ENCODE data around the gene PRDM15.

- TF ChIP-seq EZH2 (IDR thresholded peaks at IDR 0.05) (no peak), CTCF (IDR thresholded peaks at IDR 0.05 in 2 of 3, conservative IDR thresholded peaks at IDR 0.05 in 1 of 3; ENCODE audit: borderline replicate concordance in 1 of 3, insufficient read depth in 1 of 3, low read depth in 2 of 3, low read length in 2 of 3) (no peak), CEBPB (IDR thresholded peaks at IDR 0.05; ENCODE audit: low read depth) (no peak), ELF1 (IDR thresholded peaks at IDR 0.05; ENCODE audit: borderline replicate concordance, low read depth) (no peak), REST (IDR thresholded peaks at IDR 0.05; ENCODE audit: low read depth) (no peak), ZBTB33 (IDR thresholded peaks at IDR 0.05; ENCODE audit: extremely low read depth, insufficient replicate concordance, low read length) (no peak), YY1 (IDR thresholded peaks at IDR 0.05; ENCODE audit: extremely low read depth, insufficient replicate concordance, low read depth, low read length) (no peak), POLR2A (IDR thresholded peaks at IDR 0.05; ENCODE audit: borderline replicate concordance, extremely low read depth, insufficient read depth, insufficient read length) (no peak), CBX3 (IDR thresholded peaks at IDR 0.05; ENCODE audit: low read depth) (no peak), TCF7L2 (IDR thresholded peaks at IDR 0.05; ENCODE audit: borderline replicate concordance, extremely low read depth, insufficient read depth, insufficient read length) (no peak), POLR2AphosphoS5 (IDR thresholded peaks at IDR 0.05; ENCODE audit: low read depth, low read length) (no peak), JUND (IDR thresholded peaks at IDR 0.05) (no peak), EGR1 (IDR thresholded peaks at IDR 0.05; ENCODE audit: low read depth) (no peak)
Observed at GRCh38 chr21:41836166-41837015, 42.8 kb downstream of the PRDM15 start.
